GM23248 (cell line): ENCODE data around the gene ADGRG4.

Experiments
- EZH2 ChIP-seq: fragments of 200-600 bp; sonication (generic); IDR thresholded peaks from 2 replicates; pipeline ENCODE4 v1.6.1; 2018; ENCODE audit warnings: antibody characterized with exemption, mild to moderate bottlenecking; ENCODE audit not compliant: insufficient read depth, poor library complexity, severe bottlenecking
- EZH2phosphoT487 ChIP-seq: fragments of 200-600 bp; sonication (generic); IDR thresholded peaks from 2 replicates; pipeline ENCODE4 v1.6.1; 2018; ENCODE audit warnings: antibody characterized with exemption, moderate library complexity, mild to moderate bottlenecking, low read depth; ENCODE audit not compliant: insufficient read depth

GRCh38 chrX:136456133-136456532, 155.4 kb downstream of the ADGRG4 start:
- TF ChIP-seq EZH2 (no peak), EZH2phosphoT487 (no peak)
